Fibroblast of villous mesenchyme (primary cell): ENCODE results near the gene FAF2. TPM values are rescaled to one million over a fixed set of nuclear protein-coding genes. Genes with fewer than 3 reads are reported as not detected.

Source experiments
- small RNA-seq: library from RNA; depleted of rRNA; stranded (forward); fragments of <200 nt; gene quantifications from one replicate; pipeline ENCODE3, GENCODE V24; 2012
- total RNA-seq: library from RNA; depleted of rRNA; stranded (reverse); fragments of >200 nt; gene quantifications from 2 replicates; pipeline ENCODE4 v1.2.3, GENCODE V29; 2012

Gene FAF2
- total RNA-seq, 1 donor: 59.2 TPM

Small RNA genes lying within 50 kb of the gene (small RNA-seq; reads per million reads assigned to genes)
- gene AC010297.1 (not detected), gene RF00019 (not detected), gene RN7SL684P (not detected)

Other genes starting within 250 kb of the FAF2 start
- gene SIMC1, start 210.0 kb upstream of the FAF2 start, total RNA-seq: 5.2 and 6.8 TPM in 2 replicates
- gene KIAA1191, start 86.6 kb upstream of the FAF2 start, total RNA-seq: 65.4 and 107 TPM in 2 replicates
- gene ARL10, start 82.9 kb upstream of the FAF2 start, total RNA-seq: 13.4 and 17.7 TPM in 2 replicates
- 9.3 and 13.8 TPM in 2 replicates for gene NOP16, start 59.8 kb upstream of the FAF2 start, total RNA-seq
- 19.0 and 33.5 TPM in 2 replicates for gene HIGD2A, start 59.6 kb upstream of the FAF2 start, total RNA-seq
- gene CLTB, start 31.8 kb upstream of the FAF2 start, total RNA-seq: 86.3 and 118 TPM in 2 replicates
- gene RNF44, start 89.0 kb downstream of the FAF2 start, total RNA-seq: 2.6 and 4.3 TPM in 2 replicates
- gene CDHR2, start 101.0 kb downstream of the FAF2 start, total RNA-seq: not detected in 2 replicates
- gene GPRIN1, start 161.8 kb downstream of the FAF2 start, total RNA-seq: 2.6 and 3.5 TPM in 2 replicates
- not detected in 2 replicates for gene SNCB, start 182.1 kb downstream of the FAF2 start, total RNA-seq
- gene EIF4E1B, start 182.3 kb downstream of the FAF2 start, total RNA-seq: not detected in 2 replicates
- gene TSPAN17, start 199.1 kb downstream of the FAF2 start, total RNA-seq: 34.5 and 38.0 TPM in 2 replicates